K562 (cell line): ENCODE results near the gene CGB8. TPM values are rescaled to one million over a fixed set of nuclear protein-coding genes. Genes with fewer than 3 reads are reported as not detected.

Experiments used
- CREM ChIP-seq: IDR thresholded peaks from 2 replicates; pipeline ENCODE4 v1.6.1; 2014; ENCODE audit warnings: antibody characterized with exemption, low read depth
- CXXC5 ChIP-seq: fragments of 250-450 bp; sonication (Bioruptor Pico); IDR thresholded peaks from 2 replicates; pipeline ENCODE4 v1.8.0; 2022; ENCODE audit warnings: inconsistent platforms, mild to moderate bottlenecking, moderate library complexity
- DACH1 ChIP-seq: fragments of 450-650 bp; IDR thresholded peaks from 2 replicates; pipeline ENCODE4 v1.6.1; 2018; ENCODE audit not compliant: partially characterized antibody
- GABPB2 ChIP-seq: fragments of 250-450 bp; sonication (Bioruptor Pico); conservative IDR thresholded peaks from 2 replicates; pipeline ENCODE4 v1.5.1; 2021; ENCODE audit warnings: mild to moderate bottlenecking
- POLR2G ChIP-seq: fragments of 200-400 bp; formaldehyde crosslinking; IDR thresholded peaks from 2 replicates; pipeline ENCODE4 v1.6.1; 2017; ENCODE audit warnings: low read depth, mild to moderate bottlenecking, antibody characterized with exemption, low read length, moderate library complexity
- RB1 ChIP-seq: fragments of 450-650 bp; IDR thresholded peaks from 2 replicates; pipeline ENCODE4 v1.6.1; 2017; ENCODE audit warnings: low read depth, mild to moderate bottlenecking
- RBFOX2 ChIP-seq: fragments of 200-400 bp; formaldehyde crosslinking; IDR thresholded peaks from 2 replicates; pipeline ENCODE4 v1.6.1; 2017; ENCODE audit warnings: low read depth, mild to moderate bottlenecking, low read length, moderate library complexity
- SNRNP70 ChIP-seq: fragments of 200-400 bp; formaldehyde crosslinking; optimal IDR thresholded peaks from 2 replicates; pipeline ENCODE3; 2017; ENCODE audit warnings: low read depth, low read length
- ZBTB7A ChIP-seq: IDR thresholded peaks from 2 replicates; pipeline ENCODE4 v1.6.1; 2011; ENCODE audit warnings: low read depth, mild to moderate bottlenecking, low read length, moderate library complexity, borderline replicate concordance; ENCODE audit not compliant: control insufficient read depth
- ZC3H8 ChIP-seq: fragments of 450-650 bp; IDR thresholded peaks from 2 replicates; pipeline ENCODE4 v1.6.1; 2017
- ZNF717 ChIP-seq: fragments of 250-450 bp; sonication (Bioruptor Pico); IDR thresholded peaks from 2 replicates; pipeline ENCODE4 v1.5.0; 2021
- polyA plus RNA-seq, 8 experiments: library from polyadenylated mRNA; depleted of rRNA in 4 of 8; stranded (reverse) in 5 of 8; unstranded in 3 of 8; fragments of >200 nt; fragmentation: Nextera tagmentation in 2 of 8; fragmentation: Illumina TruSeq in 1 of 8; extraction: Ambion mirVana in 2 of 8; extraction: Trizol in 1 of 8; gene quantifications; 2 replicates each; pipeline versions ENCODE4 v1.2.1 to v1.2.3, GENCODE V29; 2011 to 2014; ENCODE audit warnings: inconsistent platforms in 1 of 8, missing spikeins in 1 of 8
- total RNA-seq, 7 experiments: library from RNA; depleted of rRNA in 6 of 7; stranded (reverse); fragments of >200 nt in 6 of 7; fragmentation: Illumina TruSeq in 2 of 7; extraction: Trizol in 2 of 7; gene quantifications; 2 replicates each; pipeline versions ENCODE4 v1.2.1 to v1.2.3, GENCODE V29; 2011 to 2021; ENCODE audit warnings: low replicate concordance in 1 of 7
- TF ChIP-seq, protein P1 (sequence below): fragments of 250-450 bp; sonication (Bioruptor Pico); IDR thresholded peaks from 2 replicates; pipeline ENCODE4 v1.4.0; 2020; ENCODE audit warnings: mild to moderate bottlenecking
- TF ChIP-seq, protein P2 (sequence below), 2 experiments: IDR thresholded peaks; 2 replicates each; pipeline ENCODE4 v1.6.1; 2011; ENCODE audit warnings: borderline replicate concordance in 1 of 2, control low read depth in 1 of 2, low read depth in 1 of 2, low read length in 1 of 2, mild to moderate bottlenecking in 1 of 2, mixed read lengths in 1 of 2, moderate library complexity in 1 of 2; ENCODE audit not compliant: insufficient read depth in 1 of 2, insufficient read length in 1 of 2, poor library complexity in 1 of 2, severe bottlenecking in 1 of 2; ENCODE audit errors: extremely low read depth in 1 of 2
- TF ChIP-seq, protein P3 (sequence below): sonication (generic); formaldehyde crosslinking; IDR thresholded peaks from 2 replicates; pipeline ENCODE4 v1.9.0; 2022; ENCODE audit warnings: mild to moderate bottlenecking, missing genetic modification reagents
- TF ChIP-seq, protein P4 (sequence below): sonication (generic); formaldehyde crosslinking; IDR thresholded peaks from 2 replicates; pipeline ENCODE4 v1.8.1; 2023; ENCODE audit warnings: mild to moderate bottlenecking, missing genetic modification reagents
- TF ChIP-seq, protein P5 (sequence below), 2 experiments: IDR thresholded peaks; 2 replicates each; pipeline ENCODE4 v1.6.1; 2012; ENCODE audit warnings: improper control_type of control experiment in 2 of 2, low read depth in 2 of 2, low read length in 2 of 2, borderline replicate concordance in 1 of 2
- TF ChIP-seq, protein P6 (sequence below): sonication (generic); formaldehyde crosslinking; IDR thresholded peaks from 2 replicates; pipeline ENCODE4 v1.8.0; 2022; ENCODE audit warnings: missing genetic modification reagents, mild to moderate bottlenecking, moderate library complexity, borderline replicate concordance

The CGB8 gene
- total and polyA plus RNA-seq, 9 of the 15 experiments (the other 6 are each of a cell fraction or from before 2014, with no cell fraction given), result not detected

DNA sequence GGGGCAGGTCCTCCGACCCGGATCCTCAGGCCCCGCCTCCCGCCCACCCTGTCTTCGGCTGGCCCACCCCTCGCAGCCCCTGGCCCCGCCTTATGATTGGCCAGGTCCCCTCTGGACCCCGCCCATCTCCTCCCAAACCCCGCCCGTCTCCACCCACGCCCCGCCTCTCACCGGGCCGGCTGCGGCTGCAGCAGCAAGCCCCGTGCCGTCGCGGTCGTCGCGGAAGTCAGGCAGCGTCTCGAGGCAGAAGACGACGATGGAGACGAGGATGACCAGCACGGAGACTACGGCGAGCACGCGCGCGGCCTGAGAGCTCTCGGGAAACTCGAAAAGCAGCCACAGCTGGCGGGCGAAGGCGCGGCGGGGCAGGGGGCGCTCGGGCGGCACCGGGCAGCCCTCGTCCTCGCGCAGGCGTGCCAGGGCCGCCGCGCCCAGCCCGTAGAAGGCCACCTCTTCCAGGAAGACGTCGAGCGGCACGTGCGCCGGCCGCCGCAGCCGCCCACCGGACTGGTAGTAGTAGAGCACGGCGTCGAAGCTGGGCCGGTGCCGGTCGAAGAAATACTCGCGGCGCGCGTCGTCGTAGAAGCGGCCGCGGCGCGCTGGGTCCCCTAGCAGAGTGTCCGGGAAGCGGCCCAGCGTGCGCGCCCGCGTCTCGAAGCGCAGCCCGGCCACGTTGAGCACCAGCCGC is 23.1 kb upstream of the CGB8 start (continued):
- TF ChIP-seq, protein P1, sequence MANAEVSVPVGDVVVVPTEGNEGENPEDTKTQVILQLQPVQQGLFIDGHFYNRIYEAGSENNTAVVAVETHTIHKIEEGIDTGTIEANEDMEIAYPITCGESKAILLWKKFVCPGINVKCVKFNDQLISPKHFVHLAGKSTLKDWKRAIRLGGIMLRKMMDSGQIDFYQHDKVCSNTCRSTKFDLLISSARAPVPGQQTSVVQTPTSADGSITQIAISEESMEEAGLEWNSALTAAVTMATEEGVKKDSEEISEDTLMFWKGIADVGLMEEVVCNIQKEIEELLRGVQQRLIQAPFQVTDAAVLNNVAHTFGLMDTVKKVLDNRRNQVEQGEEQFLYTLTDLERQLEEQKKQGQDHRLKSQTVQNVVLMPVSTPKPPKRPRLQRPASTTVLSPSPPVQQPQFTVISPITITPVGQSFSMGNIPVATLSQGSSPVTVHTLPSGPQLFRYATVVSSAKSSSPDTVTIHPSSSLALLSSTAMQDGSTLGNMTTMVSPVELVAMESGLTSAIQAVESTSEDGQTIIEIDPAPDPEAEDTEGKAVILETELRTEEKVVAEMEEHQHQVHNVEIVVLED (CRISPR knock-in tag), result no peak
- TF ChIP-seq GABPB2 (no peak), CREM (peak; percentile 24; the same call in 1 of the 2 replicates), ZC3H8 (no peak), ZBTB7A (peak; percentile 49; the same call in 1 of the 2 replicates), RBFOX2 (peak; percentile 40), ZNF717 (no peak), SNRNP70 (no peak), POLR2G (peak; percentile 46; the same call in 1 of the 2 replicates), CXXC5 (CRISPR knock-in tag) (peak; percentile 28; the same call in 1 of the 2 replicates), RB1 (0 out of 2 replicates have a peak, but pooled peaks have one; percentile 11), DACH1 (no peak)
- TF ChIP-seq, protein P2, sequence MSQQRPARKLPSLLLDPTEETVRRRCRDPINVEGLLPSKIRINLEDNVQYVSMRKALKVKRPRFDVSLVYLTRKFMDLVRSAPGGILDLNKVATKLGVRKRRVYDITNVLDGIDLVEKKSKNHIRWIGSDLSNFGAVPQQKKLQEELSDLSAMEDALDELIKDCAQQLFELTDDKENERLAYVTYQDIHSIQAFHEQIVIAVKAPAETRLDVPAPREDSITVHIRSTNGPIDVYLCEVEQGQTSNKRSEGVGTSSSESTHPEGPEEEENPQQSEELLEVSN (IDR thresholded peaks at IDR 0.05; ENCODE audit: borderline replicate concordance in 1 of 2, extremely low read depth in 1 of 2, insufficient read depth in 1 of 2, insufficient read length in 1 of 2, low read depth in 1 of 2, low read length in 1 of 2, poor library complexity in 1 of 2, severe bottlenecking in 1 of 2), result peak; percentile 60 to 96
- TF ChIP-seq, protein P3, sequence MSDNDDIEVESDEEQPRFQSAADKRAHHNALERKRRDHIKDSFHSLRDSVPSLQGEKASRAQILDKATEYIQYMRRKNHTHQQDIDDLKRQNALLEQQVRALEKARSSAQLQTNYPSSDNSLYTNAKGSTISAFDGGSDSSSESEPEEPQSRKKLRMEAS (CRISPR knock-in tag), result 0 out of 2 replicates have a peak, but pooled peaks have one; percentile 35
- TF ChIP-seq, protein P4, sequence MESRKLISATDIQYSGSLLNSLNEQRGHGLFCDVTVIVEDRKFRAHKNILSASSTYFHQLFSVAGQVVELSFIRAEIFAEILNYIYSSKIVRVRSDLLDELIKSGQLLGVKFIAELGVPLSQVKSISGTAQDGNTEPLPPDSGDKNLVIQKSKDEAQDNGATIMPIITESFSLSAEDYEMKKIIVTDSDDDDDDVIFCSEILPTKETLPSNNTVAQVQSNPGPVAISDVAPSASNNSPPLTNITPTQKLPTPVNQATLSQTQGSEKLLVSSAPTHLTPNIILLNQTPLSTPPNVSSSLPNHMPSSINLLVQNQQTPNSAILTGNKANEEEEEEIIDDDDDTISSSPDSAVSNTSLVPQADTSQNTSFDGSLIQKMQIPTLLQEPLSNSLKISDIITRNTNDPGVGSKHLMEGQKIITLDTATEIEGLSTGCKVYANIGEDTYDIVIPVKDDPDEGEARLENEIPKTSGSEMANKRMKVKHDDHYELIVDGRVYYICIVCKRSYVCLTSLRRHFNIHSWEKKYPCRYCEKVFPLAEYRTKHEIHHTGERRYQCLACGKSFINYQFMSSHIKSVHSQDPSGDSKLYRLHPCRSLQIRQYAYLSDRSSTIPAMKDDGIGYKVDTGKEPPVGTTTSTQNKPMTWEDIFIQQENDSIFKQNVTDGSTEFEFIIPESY (CRISPR knock-in tag), result peak; percentile 78
- TF ChIP-seq, protein P5, sequence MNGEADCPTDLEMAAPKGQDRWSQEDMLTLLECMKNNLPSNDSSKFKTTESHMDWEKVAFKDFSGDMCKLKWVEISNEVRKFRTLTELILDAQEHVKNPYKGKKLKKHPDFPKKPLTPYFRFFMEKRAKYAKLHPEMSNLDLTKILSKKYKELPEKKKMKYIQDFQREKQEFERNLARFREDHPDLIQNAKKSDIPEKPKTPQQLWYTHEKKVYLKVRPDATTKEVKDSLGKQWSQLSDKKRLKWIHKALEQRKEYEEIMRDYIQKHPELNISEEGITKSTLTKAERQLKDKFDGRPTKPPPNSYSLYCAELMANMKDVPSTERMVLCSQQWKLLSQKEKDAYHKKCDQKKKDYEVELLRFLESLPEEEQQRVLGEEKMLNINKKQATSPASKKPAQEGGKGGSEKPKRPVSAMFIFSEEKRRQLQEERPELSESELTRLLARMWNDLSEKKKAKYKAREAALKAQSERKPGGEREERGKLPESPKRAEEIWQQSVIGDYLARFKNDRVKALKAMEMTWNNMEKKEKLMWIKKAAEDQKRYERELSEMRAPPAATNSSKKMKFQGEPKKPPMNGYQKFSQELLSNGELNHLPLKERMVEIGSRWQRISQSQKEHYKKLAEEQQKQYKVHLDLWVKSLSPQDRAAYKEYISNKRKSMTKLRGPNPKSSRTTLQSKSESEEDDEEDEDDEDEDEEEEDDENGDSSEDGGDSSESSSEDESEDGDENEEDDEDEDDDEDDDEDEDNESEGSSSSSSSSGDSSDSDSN (IDR thresholded peaks at IDR 0.05; ENCODE audit: borderline replicate concordance in 1 of 2, low read depth in 2 of 2, low read length in 2 of 2), result 0 out of 4 replicates have a peak, but pooled peaks of 1 of the 2 experiments have one; percentile 26
- TF ChIP-seq, protein P6, sequence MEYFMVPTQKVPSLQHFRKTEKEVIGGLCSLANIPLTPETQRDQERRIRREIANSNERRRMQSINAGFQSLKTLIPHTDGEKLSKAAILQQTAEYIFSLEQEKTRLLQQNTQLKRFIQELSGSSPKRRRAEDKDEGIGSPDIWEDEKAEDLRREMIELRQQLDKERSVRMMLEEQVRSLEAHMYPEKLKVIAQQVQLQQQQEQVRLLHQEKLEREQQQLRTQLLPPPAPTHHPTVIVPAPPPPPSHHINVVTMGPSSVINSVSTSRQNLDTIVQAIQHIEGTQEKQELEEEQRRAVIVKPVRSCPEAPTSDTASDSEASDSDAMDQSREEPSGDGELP (CRISPR knock-in tag), result peak; percentile 40; the same call in 1 of the 2 replicates
